Measurements from ENCODE around the gene ZBTB37.
"Not testable (repeated sequence)": the region's sequence is repeated elsewhere in the genome, so short reads cannot be mapped to it uniquely, and the experiment has no call there.

Gene ZBTB37

DNA sequence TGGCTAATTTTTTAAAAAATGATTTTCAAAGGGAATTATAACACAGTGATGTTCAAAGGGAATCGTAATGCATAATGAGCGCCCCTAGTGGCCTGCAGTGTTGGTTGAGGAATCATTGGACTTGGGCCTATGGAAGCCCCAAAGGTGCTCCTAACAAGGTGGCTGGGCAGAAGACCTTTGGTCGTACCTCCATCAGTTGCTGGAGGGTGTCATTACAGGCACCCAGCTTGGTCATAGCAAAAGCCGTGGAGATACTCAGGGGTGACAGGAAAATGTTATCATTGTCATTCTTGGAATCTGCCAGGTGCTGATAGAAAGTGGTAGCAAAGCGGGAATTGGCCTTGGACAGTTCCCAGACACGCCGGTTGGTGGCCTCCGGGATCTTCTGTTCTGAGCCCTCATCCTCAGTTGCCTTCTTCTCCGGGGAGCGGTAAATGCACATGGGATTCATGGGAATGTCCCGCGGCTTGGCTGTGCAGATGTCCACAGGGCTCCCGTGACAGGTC is 46.2 kb downstream of the ZBTB37 start:
- DNase-seq = no peak

DNA sequence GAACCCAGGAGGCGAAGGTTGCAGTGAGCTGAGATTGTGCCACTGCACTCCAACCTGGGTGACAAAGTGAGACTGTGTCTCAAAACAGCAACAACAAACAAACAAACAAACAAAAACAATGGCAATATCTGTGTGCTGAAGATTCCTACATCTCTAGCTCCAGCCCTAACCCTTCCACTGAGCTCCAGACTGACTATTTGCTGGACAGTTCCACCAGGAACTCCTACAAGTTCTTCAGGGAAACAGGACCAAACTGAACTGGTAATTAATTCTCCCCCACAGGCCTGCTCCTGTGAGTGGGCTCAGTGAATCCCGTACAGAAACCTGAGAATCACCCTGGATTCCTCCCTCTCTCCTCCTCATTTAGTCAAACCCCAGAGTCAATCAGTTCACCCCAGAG is 47.4 kb downstream of the ZBTB37 start:
- DNase-seq = no peak

DNA sequence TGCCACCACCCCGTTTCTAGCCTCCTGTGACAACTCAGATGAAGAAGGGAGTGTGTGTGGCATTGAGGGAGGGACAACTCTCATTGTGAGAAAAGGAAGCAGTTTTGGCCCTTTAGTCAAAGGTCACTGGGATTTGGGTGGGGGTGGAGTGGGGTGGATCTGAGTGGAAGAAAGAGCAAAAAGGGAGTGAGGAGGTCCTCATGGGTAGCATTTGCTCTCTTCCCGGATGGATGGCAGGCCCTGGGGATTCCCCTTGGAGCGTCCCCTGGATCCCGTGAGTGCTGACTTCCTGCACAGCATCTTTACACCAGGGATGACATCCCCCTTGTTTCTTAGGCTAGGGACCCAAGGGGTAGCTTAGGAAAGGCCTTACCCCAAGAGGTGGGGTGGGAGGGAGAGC is 48.5 kb downstream of the ZBTB37 start:
- DNase-seq = no peak

DNA sequence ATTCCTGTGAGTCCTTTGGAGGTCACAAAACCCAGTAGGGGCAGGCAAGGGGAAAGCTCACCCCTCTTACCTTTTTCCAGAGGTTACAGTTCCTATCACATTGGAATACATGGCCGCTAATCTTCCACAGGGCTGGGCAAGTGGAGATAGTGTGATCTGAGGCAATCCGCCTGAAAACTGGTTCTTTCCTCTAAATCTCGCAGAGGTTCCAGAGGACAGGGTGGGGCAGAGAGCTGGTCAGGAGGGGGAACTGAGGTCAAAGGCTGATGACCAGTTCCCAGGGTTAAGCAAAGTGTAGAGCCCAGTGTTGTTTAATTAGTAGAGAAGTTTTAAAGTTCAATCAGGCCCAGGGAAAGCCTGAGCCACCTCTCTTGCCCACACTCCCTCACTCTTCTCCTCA is 49.0 kb downstream of the ZBTB37 start, which contains the start of gene SERPINC1:
Gene SERPINC1 (minus strand): TSS at position 179 of the 400 bp plus-strand sequence. CDS start 68 bp downstream, at position 111.
- DNase-seq = no peak

DNA sequence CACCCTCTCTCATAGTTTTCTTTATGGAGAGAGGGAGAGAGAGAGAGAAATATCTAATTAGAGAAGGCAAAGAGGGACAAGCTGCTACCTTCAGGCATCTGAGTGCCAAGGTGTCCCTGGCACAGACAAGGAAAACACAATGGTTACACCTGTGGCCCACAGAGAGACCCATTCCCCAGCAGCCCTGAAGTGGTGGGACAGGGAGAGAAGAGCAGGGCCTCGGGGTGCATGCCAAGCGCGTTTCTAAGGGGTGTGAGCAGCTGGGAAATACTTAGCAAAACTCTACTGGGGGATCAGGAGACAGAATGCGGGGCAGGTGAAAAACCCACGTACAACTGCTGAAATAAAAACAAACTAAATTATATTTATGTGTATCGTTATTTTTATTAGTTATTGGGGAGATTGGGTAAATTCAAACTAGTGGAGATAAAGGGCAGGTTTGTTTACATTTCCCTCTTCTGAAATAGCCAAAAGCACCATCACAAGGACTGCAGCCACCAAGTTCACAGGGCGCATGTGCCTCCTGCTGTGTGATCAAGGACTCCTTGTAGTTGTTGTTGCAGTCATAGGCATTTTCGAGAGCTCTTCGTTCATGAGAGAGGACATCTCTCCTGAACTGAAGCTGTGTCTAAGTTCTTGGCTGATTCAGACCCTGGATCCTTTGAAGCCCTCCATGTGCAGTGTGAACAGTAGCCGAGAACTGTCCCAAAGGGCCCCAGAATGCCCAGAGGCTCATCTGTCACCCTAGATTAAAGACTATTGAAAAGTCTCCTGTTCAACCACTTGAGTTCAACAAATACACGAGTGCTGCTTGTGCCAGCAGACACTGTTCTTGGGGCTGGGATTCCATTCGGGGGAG is 49.7 kb downstream of the ZBTB37 start:
- no peak for DNase-seq

DNA sequence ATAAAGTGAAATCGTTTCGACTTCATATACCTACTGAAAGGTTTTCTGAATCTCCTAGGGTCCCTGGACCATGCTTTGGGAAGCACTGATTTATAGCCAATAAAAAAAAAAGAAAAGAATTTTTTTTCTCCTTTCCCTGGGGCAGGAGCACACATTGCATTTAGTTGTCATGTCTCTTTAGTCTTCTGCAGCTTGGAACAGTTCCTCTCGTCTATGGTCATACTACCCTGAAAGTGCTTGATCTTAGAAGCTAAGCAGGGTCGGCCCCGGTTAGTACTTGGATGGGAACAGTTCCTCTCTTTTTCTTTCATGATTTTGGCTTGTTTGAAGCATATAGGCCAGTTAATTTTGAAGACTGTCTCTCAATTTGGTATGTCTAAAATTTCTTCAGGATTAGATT is 52.7 kb downstream of the ZBTB37 start:
- no peak for DNase-seq

DNA sequence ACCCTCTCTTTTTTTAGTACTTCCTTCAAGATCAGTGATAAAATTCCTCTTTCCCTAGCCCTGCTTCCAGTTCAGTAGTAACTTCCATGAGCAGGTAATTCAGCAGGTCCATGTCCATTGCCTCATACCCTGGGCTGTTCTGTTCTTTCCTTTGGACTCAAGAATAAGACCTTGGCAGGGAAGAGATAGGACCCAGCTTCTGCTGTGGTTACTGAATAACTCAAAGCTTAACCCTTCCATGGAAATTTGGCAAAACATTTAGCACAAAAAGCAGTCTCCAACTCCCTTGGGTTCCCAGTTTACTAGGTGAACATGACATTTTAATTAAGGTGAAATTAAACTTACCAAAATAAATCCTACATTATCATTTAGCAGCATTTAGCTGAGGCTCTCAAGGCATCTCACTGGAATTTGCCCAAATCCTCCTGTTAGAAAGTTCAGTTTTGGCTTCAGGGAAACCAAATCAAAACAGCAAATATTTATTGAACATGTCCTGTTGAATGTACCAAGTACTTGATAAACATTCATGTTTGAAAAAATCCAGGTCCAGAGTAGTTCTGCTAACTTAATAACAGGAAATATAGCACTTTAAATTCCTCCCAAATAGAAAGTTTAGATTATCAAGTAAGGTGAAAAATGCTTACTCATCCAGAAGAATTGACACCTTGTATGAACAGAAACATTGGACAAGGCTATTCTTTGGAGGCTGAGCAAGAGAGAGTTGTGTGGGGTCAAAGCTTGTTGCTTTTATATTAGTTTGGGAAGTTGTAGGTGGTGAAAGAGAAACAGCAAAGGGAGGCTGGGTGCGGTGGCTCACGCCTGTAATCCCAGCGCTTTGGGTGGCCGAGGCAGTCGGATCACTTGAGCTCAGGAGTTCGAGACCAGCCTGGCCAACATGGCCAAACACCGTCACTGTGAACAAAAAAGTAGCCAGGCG is 57.4 kb downstream of the ZBTB37 start:
- no peak for DNase-seq

DNA sequence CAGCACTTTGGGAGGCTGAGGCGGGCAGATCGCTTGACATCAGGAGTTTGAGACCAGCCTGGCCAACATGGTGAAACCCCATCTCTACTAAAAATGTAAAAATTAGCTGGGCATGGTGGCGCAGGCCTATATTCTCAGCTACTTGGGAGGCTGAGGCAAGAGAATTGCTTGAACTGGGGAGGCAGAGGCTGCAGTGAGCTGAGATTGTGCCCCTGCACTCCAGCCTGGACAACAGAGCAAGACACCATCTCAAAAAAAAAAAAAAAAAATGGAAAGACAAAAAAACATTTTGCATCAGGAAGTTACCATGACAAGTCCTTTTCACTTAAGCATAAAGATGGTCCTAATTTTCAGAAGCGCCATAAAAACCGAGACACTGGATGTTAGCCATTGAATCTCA is 62.4 kb downstream of the ZBTB37 start:
- not testable (repeated sequence) for DNase-seq

DNA sequence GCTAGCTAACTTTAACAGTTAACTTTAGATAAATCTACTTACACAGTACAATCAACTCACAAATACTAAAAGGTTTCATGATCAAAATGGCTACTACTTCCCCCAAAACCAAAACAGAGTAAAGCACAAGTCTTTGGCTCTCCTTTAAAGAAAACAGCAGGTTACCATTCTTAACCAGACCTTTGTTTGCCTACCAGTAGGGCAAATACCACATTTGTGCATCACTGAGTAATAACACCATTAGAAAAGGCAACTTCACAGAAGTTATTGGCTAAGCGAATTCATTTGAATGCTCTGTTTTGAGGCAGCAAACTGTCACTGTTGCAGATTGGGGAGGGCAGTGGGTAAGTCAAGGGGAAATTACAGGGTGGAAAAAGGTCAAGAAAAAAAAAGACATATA is 66.3 kb downstream of the ZBTB37 start:
- DNase-seq = no peak

DNA sequence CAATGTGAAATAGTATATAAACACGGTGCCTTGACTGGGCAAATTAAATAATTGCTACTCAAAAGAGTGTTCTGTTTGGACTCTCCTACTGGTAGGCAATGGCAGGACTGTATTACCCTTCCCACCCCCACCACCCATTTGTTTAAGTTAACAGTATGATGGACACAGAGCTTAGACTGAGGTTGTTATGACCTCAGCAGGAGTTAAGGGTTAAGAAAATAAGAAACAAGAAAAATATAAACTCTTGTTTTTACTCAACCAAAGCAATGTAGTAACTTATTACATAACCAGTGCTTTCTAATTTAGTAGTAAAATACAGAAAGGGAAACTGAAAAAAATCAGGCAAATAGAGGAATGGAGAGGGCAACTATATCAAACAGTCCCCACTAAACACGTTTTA is 68.9 kb downstream of the ZBTB37 start:
- no peak for DNase-seq

DNA sequence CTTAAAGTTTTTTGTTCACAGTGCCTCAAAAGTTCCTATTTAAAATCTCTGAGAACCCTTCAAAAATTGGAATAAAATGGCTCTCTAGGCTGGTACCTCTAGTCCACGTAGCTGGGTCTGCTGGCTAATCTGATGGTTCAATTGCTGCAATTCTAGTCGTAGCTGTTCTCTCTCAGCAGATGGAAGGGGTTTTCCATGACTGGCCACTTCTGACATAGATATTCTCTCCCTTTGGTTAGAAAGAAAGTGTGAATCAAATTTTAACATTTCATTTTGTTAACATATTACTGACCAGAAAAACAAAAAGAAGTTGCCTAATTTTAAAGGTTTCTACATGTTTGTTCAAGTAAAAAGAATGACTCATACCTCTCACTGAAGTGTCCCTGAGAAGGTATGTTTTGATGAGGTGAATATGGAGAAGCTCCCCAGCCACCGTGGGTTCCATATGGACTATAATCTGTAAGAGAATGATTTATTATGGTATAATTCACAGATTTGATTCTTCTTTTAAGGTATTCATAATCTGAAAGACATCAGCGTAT is 78.3 kb downstream of the ZBTB37 start:
- DNase-seq = no peak

DNA sequence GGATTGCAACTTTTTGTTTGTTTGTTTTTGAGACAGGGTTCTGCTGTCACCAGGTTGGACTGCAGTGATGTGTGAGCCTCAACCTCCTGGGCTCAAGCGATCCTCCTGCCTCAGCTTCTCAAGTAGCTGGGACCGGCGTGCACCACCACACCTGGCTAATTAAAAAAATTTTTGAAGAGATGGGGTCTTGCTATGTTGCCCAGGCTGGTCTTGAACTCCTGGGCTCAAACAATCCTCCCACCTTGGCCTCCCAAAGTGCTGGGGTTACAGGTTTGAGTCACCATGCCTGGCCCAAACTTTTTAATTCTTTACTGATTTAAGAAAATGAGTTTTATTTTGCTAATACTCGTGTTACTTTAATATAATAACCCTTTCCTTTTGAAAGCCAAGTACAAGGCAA is 80.4 kb downstream of the ZBTB37 start:
- DNase-seq = no peak
